ENCODE measurements around the gene TMEM203.
"Not testable (repeated sequence)": the region's sequence is repeated elsewhere in the genome, so short reads cannot be mapped to it uniquely, and the experiment has no call there.

Gene TMEM203

GRCh38 chr9:137205126-137206069 lies at the start of gene TMEM203, which contains the start of gene NDOR1:
Gene TMEM203 (minus strand): TSS chr9:137205648. CDS start chr9:137205414, 234 bp downstream.
Gene NDOR1 (plus strand): TSS chr9:137205700. CDS start chr9:137205778, 78 bp downstream.
- peak; percentile 73 for DNase-seq (ENCODE audit: low read depth)

GRCh38 chr9:137254624-137255447 lies 49.4 kb upstream of the TMEM203 start, which contains the start of gene NELFB:
Gene NELFB (plus strand): TSS chr9:137255327.
- DNase-seq (ENCODE audit: low read depth): peak; percentile 74

GRCh38 chr9:137253717-137254623 lies 48.5 kb upstream of the TMEM203 start:
- no peak for DNase-seq (ENCODE audit: low read depth)

GRCh38 chr9:137252555-137253506 lies 47.4 kb upstream of the TMEM203 start:
- DNase-seq (ENCODE audit: low read depth): no peak

- DNase-seq (ENCODE audit: low read depth): no peak
Measured at GRCh38 chr9:137251490-137252268, 46.2 kb upstream of the TMEM203 start.

GRCh38 chr9:137251194-137251461 lies 45.7 kb upstream of the TMEM203 start, which contains the start of gene STPG3:
Gene STPG3 (plus strand): TSS chr9:137251286. CDS start chr9:137251287, 1 bp downstream.
- DNase-seq (ENCODE audit: low read depth): no peak

- DNase-seq (ENCODE audit: low read depth): no peak
Measured at GRCh38 chr9:137250329-137251193, 45.1 kb upstream of the TMEM203 start.

GRCh38 chr9:137247916-137248175 lies 42.4 kb upstream of the TMEM203 start:
- DNase-seq (ENCODE audit: low read depth): no peak

- DNase-seq (ENCODE audit: low read depth): no peak
Measured at GRCh38 chr9:137247135-137247915, 41.9 kb upstream of the TMEM203 start.

GRCh38 chr9:137245450-137246421 lies 40.3 kb upstream of the TMEM203 start:
- no peak for DNase-seq (ENCODE audit: low read depth)

- DNase-seq (ENCODE audit: low read depth): no peak
Measured at GRCh38 chr9:137244486-137245449, 39.3 kb upstream of the TMEM203 start.

GRCh38 chr9:137243626-137244485 lies 38.4 kb upstream of the TMEM203 start:
- DNase-seq (ENCODE audit: low read depth): no peak

- not testable (repeated sequence) for DNase-seq (ENCODE audit: low read depth)
Measured at GRCh38 chr9:137243266-137243625, 37.8 kb upstream of the TMEM203 start.

GRCh38 chr9:137242269-137243203 lies 37.1 kb upstream of the TMEM203 start:
- no peak for DNase-seq (ENCODE audit: low read depth)
